ENCODE data around the gene UBTD1.

DNA sequence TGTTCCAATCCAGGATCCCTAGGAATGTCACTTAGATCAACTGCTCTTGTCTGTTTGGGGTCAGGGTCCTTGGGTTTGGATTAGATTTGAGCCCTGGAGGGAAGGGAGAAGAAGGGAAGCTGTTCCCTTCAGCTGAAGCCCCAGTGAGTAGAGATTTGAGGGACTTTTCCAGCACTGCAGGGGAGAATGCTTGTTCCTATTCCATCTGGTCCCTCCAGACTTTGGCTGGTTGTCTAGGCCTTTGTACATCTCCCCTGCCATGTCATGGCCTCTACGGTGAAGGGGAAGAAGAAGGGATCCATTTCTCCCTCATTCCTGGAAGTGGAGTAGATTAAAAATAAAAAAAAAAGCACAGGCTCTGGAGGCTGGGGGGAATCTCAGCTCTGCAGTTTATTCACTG lies 101.9 kb downstream of the UBTD1 start:
- no peak for TF ChIP-seq POLR2A (IDR thresholded peaks at IDR 0.05; ENCODE audit: low read length)
- TF ChIP-seq GATA1 (IDR thresholded peaks at IDR 0.05; ENCODE audit: low read depth, low read length) = no peak

All from erythroblast (primary cell).